IMR-90 (cell line): Measurements from ENCODE around the gene AKR1D1. TPM values are rescaled to one million over a fixed set of nuclear protein-coding genes. Genes with fewer than 3 reads are reported as not detected.

Experiments
- ATAC-seq: fragments of 200-7000 bp; cut with Tn5 transposase; 2 replicates; pipeline ENCODE4 v1.9.1; 2020; ENCODE audit warnings: low read depth, mild to moderate bottlenecking, moderate library complexity
- BruUV-seq: library from RNA; stranded (reverse); fragments of 400-500 nt; replicated peaks from 2 replicates; lab custom pipeline; 2021; lab: Mats Ljungman, UMichigan
- CTCF ChIA-PET: fragments of 300-600 bp; formaldehyde crosslinking; extraction: SDS; loops from one replicate; lab custom pipeline; 2021; ENCODE audit warnings: antibody characterized with exemption; lab: Yijun Ruan, JAX
- POLR2A ChIA-PET: fragments of 300-600 bp; sonication (Branson Sonifier 250); formaldehyde crosslinking; loops from one replicate; lab custom pipeline; 2022; ENCODE audit warnings: antibody characterized with exemption; ENCODE audit not compliant: unreplicated experiment; lab: Charles Lee
- DNase-seq: peaks from one replicate; pipeline ENCODE4 v3.0.0; 2013
- H2AFZ ChIP-seq: replicated peaks from 2 replicates; pipeline ENCODE3; 2013; ENCODE audit warnings: low read length, mild to moderate bottlenecking; ENCODE audit not compliant: poor library complexity
- H2AK5ac ChIP-seq: 2 replicates; pipeline ENCODE4 v1.6.1; 2013; ENCODE audit warnings: low read depth, low read length, inconsistent platforms
- H2AK9ac ChIP-seq: replicated peaks from 2 replicates; pipeline ENCODE3; 2013; ENCODE audit warnings: mild to moderate bottlenecking, low read depth, low read length, moderate library complexity; ENCODE audit not compliant: poor library complexity
- H2BK120ac ChIP-seq: 2 replicates; pipeline ENCODE4 v1.6.1; 2013; ENCODE audit warnings: low read depth, low read length, inconsistent platforms
- H2BK15ac ChIP-seq: 3 replicates; pipeline ENCODE4 v1.6.1; 2013; ENCODE audit warnings: low read depth, low read length, inconsistent platforms
- H2BK20ac ChIP-seq: 2 replicates; pipeline ENCODE4 v1.6.1; 2013; ENCODE audit warnings: low read depth, mild to moderate bottlenecking, inconsistent platforms, low read length, moderate library complexity
- H2BK5ac ChIP-seq: 2 replicates; pipeline ENCODE4 v1.6.1; 2013; ENCODE audit warnings: mild to moderate bottlenecking, low read depth, low read length, inconsistent platforms; ENCODE audit not compliant: poor library complexity, severe bottlenecking
- H3K14ac ChIP-seq: replicated peaks from 2 replicates; pipeline ENCODE4 v1.6.1; 2013; ENCODE audit warnings: low read depth, low read length, inconsistent platforms
- H3K18ac ChIP-seq: 2 replicates; pipeline ENCODE4 v1.6.1; 2013; ENCODE audit warnings: low read depth, low read length, control low read depth
- H3K23ac ChIP-seq: 2 replicates; pipeline ENCODE4 v1.6.1; 2013; ENCODE audit warnings: low read depth, low read length, inconsistent platforms
- H3K27ac ChIP-seq: 2 replicates; pipeline ENCODE4 v1.5.1; 2013; ENCODE audit warnings: mild to moderate bottlenecking, control low read depth, low read length; ENCODE audit not compliant: insufficient read depth
- H3K27me3 ChIP-seq: 2 replicates; pipeline ENCODE4 v1.6.1; 2013; ENCODE audit warnings: low read length; ENCODE audit not compliant: control insufficient read depth, insufficient read depth
- H3K36me3 ChIP-seq: 2 replicates; pipeline ENCODE4 v1.6.1; 2013; ENCODE audit warnings: low read length, mixed read lengths; ENCODE audit not compliant: control insufficient read depth, insufficient read depth
- H3K4ac ChIP-seq: 2 replicates; pipeline ENCODE4 v1.6.1; 2013; ENCODE audit warnings: low read depth, low read length, inconsistent platforms
- H3K4me1 ChIP-seq: 2 replicates; pipeline ENCODE4 v1.6.1; 2013; ENCODE audit warnings: low read length, mixed read lengths; ENCODE audit not compliant: control insufficient read depth, insufficient read depth
- H3K4me2 ChIP-seq: 2 replicates; pipeline ENCODE4 v1.6.1; 2013; ENCODE audit warnings: low read depth, mild to moderate bottlenecking, control low read depth, low read length, moderate library complexity
- H3K4me3 ChIP-seq: 2 replicates; pipeline ENCODE4 v1.5.1; 2013; ENCODE audit warnings: low read depth, mild to moderate bottlenecking, control low read depth, low read length, moderate library complexity; ENCODE audit not compliant: insufficient read depth
- H3K56ac ChIP-seq: 2 replicates; pipeline ENCODE4 v1.6.1; 2013; ENCODE audit warnings: low read length, inconsistent platforms; ENCODE audit not compliant: insufficient read depth; ENCODE audit errors: extremely low read depth
- H3K79me1 ChIP-seq, 2 experiments: 2 replicates each; pipeline ENCODE4 v1.6.1; 2013; ENCODE audit warnings: low read length in 2 of 2, inconsistent platforms in 1 of 2, low read depth in 1 of 2
- H3K9ac ChIP-seq: 2 replicates; pipeline ENCODE4 v1.6.1; 2013; ENCODE audit warnings: low read depth, low read length, control low read depth
- H3K9me1 ChIP-seq: 2 replicates; pipeline ENCODE4 v1.6.1; 2013; ENCODE audit warnings: low read length, inconsistent platforms; ENCODE audit not compliant: insufficient read depth
- H3K9me3 ChIP-seq: 2 replicates; pipeline ENCODE4 v1.6.1; 2013; ENCODE audit warnings: low read length; ENCODE audit not compliant: control insufficient read depth, insufficient read depth
- H4K20me1 ChIP-seq: 2 replicates; pipeline ENCODE4 v1.6.1; 2013; ENCODE audit warnings: low read length, inconsistent platforms; ENCODE audit not compliant: insufficient read depth
- H4K5ac ChIP-seq: 2 replicates; pipeline ENCODE4 v1.6.1; 2013; ENCODE audit warnings: mild to moderate bottlenecking, low read depth, low read length, control low read depth
- H4K8ac ChIP-seq, 2 experiments: 2 replicates each; pipeline ENCODE4 v1.6.1; 2013; ENCODE audit warnings: low read depth in 2 of 2, low read length in 2 of 2, control low read depth in 1 of 2, inconsistent platforms in 1 of 2
- H4K91ac ChIP-seq: 2 replicates; pipeline ENCODE4 v1.6.1; 2013; ENCODE audit warnings: low read depth, low read length, inconsistent platforms; ENCODE audit not compliant: insufficient read depth
- BHLHE40 ChIP-seq: fragments of 150-350 bp; IDR thresholded peaks from 2 replicates; pipeline ENCODE4 v1.6.1; 2016; ENCODE audit warnings: mild to moderate bottlenecking, low read depth, low read length
- CEBPB ChIP-seq: IDR thresholded peaks from 2 replicates; pipeline ENCODE4 v1.6.1; 2012; ENCODE audit warnings: low read depth, low read length, improper control_type of control experiment
- CHD1 ChIP-seq: IDR thresholded peaks from 2 replicates; pipeline ENCODE4 v1.6.1; 2012; ENCODE audit warnings: low read depth, low read length, improper control_type of control experiment
- FOS ChIP-seq: fragments of 150-350 bp; IDR thresholded peaks from 2 replicates; pipeline ENCODE4 v1.6.1; 2016; ENCODE audit warnings: low read depth, low read length
- MAFK ChIP-seq: IDR thresholded peaks from 2 replicates; pipeline ENCODE4 v1.6.1; 2012; ENCODE audit warnings: low read depth, low read length, improper control_type of control experiment
- MAZ ChIP-seq: IDR thresholded peaks from 2 replicates; pipeline ENCODE4 v1.6.1; 2012; ENCODE audit warnings: low read depth, mild to moderate bottlenecking, low read length, improper control_type of control experiment, moderate library complexity, borderline replicate concordance
- NFE2L2 ChIP-seq: fragments of 150-350 bp; IDR thresholded peaks from 2 replicates; pipeline ENCODE4 v1.6.1; 2016; ENCODE audit warnings: low read depth, mild to moderate bottlenecking, low read length
- RAD21 ChIP-seq: IDR thresholded peaks from 2 replicates; pipeline ENCODE4 v1.6.1; 2012; ENCODE audit warnings: low read length, improper control_type of control experiment
- RFX5 ChIP-seq: IDR thresholded peaks from 2 replicates; pipeline ENCODE4 v1.8.0; 2012; ENCODE audit warnings: low read depth, mild to moderate bottlenecking, low read length, moderate library complexity
- SMC3 ChIP-seq: fragments of 150-350 bp; IDR thresholded peaks from 2 replicates; pipeline ENCODE4 v1.6.1; 2016; ENCODE audit warnings: low read depth, mild to moderate bottlenecking, antibody characterized with exemption, low read length, moderate library complexity
- WGBS, 2 experiments: methylation state at CpG; one replicate each; pipeline versions ENCODE4 v1.1.5 to v1.1.7; 2013; ENCODE audit warnings: missing lambda C conversion rate in 2 of 2; ENCODE audit not compliant: insufficient read length in 1 of 2; ENCODE audit errors: extremely low coverage in 2 of 2; 5-methylcytosine and 5-hydroxymethylcytosine counted together
- dilution Hi-C: fragments of 300-500 bp; cut with HindIII; formaldehyde crosslinking; loops from one replicate; pipeline ENCODE4 v1.14.3; 2018; ENCODE audit warnings: low sequenced_read_pairs; ENCODE audit not compliant: unreplicated experiment
- in situ Hi-C: fragments of 300-500 bp; cut with MboI; formaldehyde crosslinking; loops from 3 replicates; pipeline ENCODE4 v1.14.3; 2019; ENCODE audit warnings: low sequenced_read_pairs, inconsistent platforms, mixed read lengths
- intact Hi-C: fragments of 100-400 bp; cut with micrococcal nuclease; formaldehyde crosslinking; loops from 2 replicates; pipeline ENCODE4 v1.10.0; 2022
- polyA plus RNA-seq, 3 experiments: library from polyadenylated mRNA; depleted of rRNA; stranded (reverse); fragments of >200 nt; gene quantifications; 2 replicates each; pipeline ENCODE4 v1.2.3, GENCODE V29; 2012; ENCODE audit warnings: low replicate concordance in 1 of 3
- total RNA-seq: library from RNA; depleted of rRNA; stranded (reverse); fragments of >200 nt; gene quantifications from 2 replicates; pipeline ENCODE4 v1.2.3, GENCODE V29; 2012
- TF ChIP-seq, protein P1 (sequence below): conservative IDR thresholded peaks from 2 replicates; pipeline ENCODE4 v1.5.1; 2012; ENCODE audit warnings: mild to moderate bottlenecking, low read depth, low read length, improper control_type of control experiment

AKR1D1 gene
- total and polyA plus RNA-seq, 2 of the 4 experiments (the other 2 are of a cell fraction): not detected

DNA sequence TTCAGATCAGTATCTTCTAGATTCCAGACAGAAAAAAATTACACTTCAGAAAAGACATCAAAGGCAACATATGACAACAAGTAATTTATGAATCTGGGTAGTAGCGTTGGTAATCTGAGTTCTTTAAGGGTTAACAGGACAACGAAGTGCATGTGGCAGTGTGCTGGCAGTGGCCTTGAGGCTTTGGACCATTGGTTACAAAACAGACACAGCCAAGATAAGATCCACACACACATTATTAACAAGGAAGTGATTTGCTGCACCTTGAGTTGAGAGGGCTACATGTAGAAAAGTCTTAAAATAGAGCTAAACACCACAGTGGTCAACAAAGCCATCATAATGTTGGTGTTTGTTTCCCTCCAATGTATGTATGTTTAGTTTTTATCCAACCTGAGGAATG is 40.6 kb downstream of the AKR1D1 start:
- in situ Hi-C loops: no loop called here
- WGBS, 2 experiments: no CpG with 5 or more reads among the region's 2 CpGs
- Histone ChIP-seq H3K4me3 (no peak overlapping the region), H4K20me1 (no peaks in the 10 kb centered on the region), H2BK15ac (no peak overlapping the region), H3K27ac (no peak overlapping the region), H3K23ac (no peak overlapping the region), H3K14ac (no peak overlapping the region), H4K5ac (no peak overlapping the region), H3K36me3 (no peaks in the 10 kb centered on the region), H3K9me3 (no peaks in the 10 kb centered on the region), H3K27me3 (no peaks in the 10 kb centered on the region), H4K8ac (no peak overlapping the region), H2BK5ac (no peak overlapping the region), H3K18ac (no peak overlapping the region), H2BK20ac (no peak overlapping the region), H2AK5ac (no peak overlapping the region), H3K4me1 (no peaks in the 10 kb centered on the region), H3K9me1 (no peaks in the 10 kb centered on the region), H3K56ac (no peak overlapping the region), H3K4ac (no peak overlapping the region), H2AFZ (no peak overlapping the region), H4K91ac (no peak overlapping the region), H3K79me1 (no peaks in the 10 kb centered on the region), H3K9ac (no peak overlapping the region), H2BK120ac (no peak overlapping the region), H2AK9ac (no peak overlapping the region), H3K4me2 (no peak overlapping the region)
- no peak for ATAC-seq
- dilution Hi-C loops: no loop called here
- POLR2A ChIA-PET: interaction anchor here (0.6 kb wide), 1 partner anchor 25 kb away, joined by 3 read pairs; no protein-coding TSS in a partner anchor
- CTCF ChIA-PET: no interaction called here
- no peak for DNase-seq
- intact Hi-C loops: no loop called here
- TF ChIP-seq RFX5: no peak
- TF ChIP-seq, protein P1, sequence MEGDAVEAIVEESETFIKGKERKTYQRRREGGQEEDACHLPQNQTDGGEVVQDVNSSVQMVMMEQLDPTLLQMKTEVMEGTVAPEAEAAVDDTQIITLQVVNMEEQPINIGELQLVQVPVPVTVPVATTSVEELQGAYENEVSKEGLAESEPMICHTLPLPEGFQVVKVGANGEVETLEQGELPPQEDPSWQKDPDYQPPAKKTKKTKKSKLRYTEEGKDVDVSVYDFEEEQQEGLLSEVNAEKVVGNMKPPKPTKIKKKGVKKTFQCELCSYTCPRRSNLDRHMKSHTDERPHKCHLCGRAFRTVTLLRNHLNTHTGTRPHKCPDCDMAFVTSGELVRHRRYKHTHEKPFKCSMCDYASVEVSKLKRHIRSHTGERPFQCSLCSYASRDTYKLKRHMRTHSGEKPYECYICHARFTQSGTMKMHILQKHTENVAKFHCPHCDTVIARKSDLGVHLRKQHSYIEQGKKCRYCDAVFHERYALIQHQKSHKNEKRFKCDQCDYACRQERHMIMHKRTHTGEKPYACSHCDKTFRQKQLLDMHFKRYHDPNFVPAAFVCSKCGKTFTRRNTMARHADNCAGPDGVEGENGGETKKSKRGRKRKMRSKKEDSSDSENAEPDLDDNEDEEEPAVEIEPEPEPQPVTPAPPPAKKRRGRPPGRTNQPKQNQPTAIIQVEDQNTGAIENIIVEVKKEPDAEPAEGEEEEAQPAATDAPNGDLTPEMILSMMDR: no peak
- no peak for TF ChIP-seq MAFK
- TF ChIP-seq FOS: no peak
- no peak for TF ChIP-seq CEBPB
- TF ChIP-seq SMC3: no peak
- TF ChIP-seq NFE2L2: no peak
- TF ChIP-seq MAZ: no peak
- no peak for TF ChIP-seq BHLHE40
- TF ChIP-seq RAD21: no peak
- no peak for TF ChIP-seq CHD1
- BruUV-seq: no TSS peak
